ENCODE results near the gene HINFP.

The HINFP gene

GRCh38 chr11:119121008-119121810, at the start of gene HINFP:
Gene HINFP (plus strand): TSS chr11:119121580. CDS start chr11:119126945, 5,365 bp downstream.
- DNase-seq (ENCODE audit: low spot score) = peak; percentile 99

GRCh38 chr11:119077839-119078238, 43.5 kb upstream of the HINFP start:
- DNase-seq (ENCODE audit: low spot score) = no peak

DNA sequence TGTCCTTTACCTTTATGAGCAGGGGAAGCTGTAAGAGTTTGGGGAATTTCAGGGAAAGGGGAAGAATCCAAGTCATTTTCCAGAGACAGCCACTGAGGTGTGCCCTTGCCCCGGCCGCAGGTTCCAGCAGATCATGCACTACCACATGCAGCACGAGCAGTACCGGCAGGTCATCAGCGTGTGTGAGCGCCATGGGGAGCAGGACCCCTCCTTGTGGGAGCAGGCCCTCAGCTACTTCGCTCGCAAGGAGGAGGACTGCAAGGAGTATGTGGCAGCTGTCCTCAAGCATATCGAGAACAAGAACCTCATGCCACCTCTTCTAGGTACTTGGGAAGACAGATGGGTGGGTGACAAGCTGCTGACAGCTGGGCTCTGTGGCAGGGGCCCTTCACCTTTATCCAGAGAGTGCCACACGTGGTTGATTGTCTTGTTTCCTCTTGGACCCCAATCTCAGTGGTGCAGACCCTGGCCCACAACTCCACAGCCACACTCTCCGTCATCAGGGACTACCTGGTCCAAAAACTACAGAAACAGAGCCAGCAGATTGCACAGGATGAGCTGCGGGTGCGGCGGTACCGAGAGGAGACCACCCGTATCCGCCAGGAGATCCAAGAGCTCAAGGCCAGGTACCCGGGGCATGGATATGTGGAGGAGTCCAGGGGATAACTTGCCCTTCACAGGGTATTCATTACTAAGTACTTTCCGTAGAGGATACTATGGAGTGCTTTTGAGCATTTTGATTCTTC, 42.5 kb upstream of the HINFP start:
- no peak for DNase-seq (ENCODE audit: low spot score)

- no peak for DNase-seq (ENCODE audit: low spot score)
Measured at GRCh38 chr11:119081682-119082260, 39.6 kb upstream of the HINFP start.

- DNase-seq (ENCODE audit: low spot score) = peak; percentile 99
Measured at GRCh38 chr11:119084663-119085436, 36.5 kb upstream of the HINFP start, which contains the start of gene HMBS. Gene HMBS (plus strand): TSS chr11:119084881. CDS start chr11:119085034, 153 bp downstream.

GRCh38 chr11:119085437-119085847, 35.9 kb upstream of the HINFP start:
- DNase-seq (ENCODE audit: low spot score) = no peak

- DNase-seq (ENCODE audit: low spot score) = no peak
Measured at GRCh38 chr11:119087123-119087522, 34.3 kb upstream of the HINFP start.

DNA sequence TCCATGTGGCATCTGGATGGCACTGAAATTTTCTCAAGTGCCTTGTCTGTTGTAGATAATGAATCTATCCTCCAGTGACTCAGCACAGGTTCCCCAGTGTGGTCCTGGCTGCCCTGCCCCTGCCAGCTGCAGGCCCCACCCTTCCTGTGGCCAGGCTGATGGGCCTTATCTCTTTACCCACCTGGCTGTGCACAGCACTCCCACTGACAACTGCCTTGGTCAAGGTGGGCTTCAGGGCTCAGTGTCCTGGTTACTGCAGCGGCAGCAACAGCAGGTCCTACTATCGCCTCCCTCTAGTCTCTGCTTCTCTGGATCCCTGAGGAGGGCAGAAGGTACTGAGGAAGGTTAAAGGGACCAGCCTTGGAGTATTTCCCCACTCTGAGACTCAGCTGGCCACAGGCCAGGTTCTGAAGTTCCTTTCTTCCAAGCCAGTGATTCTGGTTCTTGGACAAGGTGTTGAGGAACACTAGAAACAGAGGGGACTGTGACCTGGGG, 33.6 kb upstream of the HINFP start:
- no peak for DNase-seq (ENCODE audit: low spot score)

GRCh38 chr11:119088406-119088805, 33.0 kb upstream of the HINFP start:
- DNase-seq (ENCODE audit: low spot score) = no peak

DNA sequence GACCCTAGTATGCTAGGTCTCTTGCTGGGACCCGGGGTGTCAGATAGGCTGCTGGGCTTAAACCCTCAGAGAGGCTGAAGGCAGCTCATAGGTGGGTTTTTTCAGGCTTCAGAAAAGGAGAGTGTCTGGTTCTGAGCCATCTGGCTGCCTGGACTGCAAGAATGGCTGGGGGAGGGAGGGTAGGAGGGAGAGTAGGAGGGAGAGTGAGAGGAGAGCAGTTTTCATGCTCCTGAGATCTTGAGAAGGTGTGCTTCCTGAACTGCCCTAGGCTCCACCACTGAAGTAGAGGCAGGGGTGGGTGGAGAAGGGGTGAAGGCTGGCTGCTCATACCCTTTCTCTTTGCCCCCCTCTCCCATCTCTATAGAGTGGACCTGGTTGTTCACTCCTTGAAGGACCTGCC, 32.1 kb upstream of the HINFP start:
- DNase-seq (ENCODE audit: low spot score) = no peak

DNA sequence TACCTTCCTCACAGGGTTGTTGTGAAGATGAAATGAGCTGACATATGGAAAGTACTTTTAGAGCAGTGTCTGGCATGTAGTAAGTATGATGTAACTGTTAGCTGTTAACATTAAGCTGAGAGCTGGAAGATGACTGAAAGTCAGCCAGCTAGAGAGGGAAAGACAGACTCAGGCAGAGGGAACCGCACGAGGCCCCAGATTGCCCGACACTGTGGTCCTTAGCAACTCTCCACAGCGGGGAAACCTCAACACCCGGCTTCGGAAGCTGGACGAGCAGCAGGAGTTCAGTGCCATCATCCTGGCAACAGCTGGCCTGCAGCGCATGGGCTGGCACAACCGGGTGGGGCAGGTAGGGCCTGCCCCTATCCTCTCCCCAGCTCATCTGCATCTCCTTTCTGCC, 30.2 kb upstream of the HINFP start:
- no peak for DNase-seq (ENCODE audit: low spot score)

GRCh38 chr11:119091966-119092879, 29.2 kb upstream of the HINFP start:
- no peak for DNase-seq (ENCODE audit: low spot score)

DNA sequence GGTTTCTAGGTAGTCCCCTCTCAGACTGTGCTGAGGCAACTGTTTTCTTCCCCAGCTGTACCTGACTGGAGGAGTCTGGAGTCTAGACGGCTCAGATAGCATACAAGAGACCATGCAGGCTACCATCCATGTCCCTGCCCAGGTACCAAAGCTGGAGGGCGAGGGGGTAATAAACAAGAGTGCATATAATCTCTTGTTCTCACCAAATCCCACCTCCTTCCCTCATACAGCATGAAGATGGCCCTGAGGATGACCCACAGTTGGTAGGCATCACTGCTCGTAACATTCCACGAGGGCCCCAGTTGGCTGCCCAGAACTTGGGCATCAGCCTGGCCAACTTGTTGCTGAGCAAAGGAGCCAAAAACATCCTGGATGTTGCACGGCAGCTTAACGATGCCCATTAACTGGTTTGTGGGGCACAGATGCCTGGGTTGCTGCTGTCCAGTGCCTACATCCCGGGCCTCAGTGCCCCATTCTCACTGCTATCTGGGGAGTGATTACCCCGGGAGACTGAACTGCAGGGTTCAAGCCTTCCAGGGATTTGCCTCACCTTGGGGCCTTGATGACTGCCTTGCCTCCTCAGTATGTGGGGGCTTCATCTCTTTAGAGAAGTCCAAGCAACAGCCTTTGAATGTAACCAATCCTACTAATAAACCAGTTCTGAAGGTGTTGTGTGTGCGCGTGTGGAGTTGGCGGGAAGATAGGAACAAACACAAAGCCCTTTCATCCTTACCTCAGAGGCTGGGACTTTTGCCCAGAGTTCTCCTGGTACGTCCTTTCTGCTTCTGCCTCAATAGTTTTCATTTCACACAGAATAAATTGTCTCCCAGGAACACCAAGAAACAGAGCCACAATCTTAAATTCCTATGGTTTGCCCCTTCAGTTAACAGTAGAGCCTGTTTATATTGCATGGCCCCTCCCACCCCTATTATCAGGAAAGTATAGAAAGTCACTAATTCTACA, 28.2 kb upstream of the HINFP start:
- no peak for DNase-seq (ENCODE audit: low spot score)

DNA sequence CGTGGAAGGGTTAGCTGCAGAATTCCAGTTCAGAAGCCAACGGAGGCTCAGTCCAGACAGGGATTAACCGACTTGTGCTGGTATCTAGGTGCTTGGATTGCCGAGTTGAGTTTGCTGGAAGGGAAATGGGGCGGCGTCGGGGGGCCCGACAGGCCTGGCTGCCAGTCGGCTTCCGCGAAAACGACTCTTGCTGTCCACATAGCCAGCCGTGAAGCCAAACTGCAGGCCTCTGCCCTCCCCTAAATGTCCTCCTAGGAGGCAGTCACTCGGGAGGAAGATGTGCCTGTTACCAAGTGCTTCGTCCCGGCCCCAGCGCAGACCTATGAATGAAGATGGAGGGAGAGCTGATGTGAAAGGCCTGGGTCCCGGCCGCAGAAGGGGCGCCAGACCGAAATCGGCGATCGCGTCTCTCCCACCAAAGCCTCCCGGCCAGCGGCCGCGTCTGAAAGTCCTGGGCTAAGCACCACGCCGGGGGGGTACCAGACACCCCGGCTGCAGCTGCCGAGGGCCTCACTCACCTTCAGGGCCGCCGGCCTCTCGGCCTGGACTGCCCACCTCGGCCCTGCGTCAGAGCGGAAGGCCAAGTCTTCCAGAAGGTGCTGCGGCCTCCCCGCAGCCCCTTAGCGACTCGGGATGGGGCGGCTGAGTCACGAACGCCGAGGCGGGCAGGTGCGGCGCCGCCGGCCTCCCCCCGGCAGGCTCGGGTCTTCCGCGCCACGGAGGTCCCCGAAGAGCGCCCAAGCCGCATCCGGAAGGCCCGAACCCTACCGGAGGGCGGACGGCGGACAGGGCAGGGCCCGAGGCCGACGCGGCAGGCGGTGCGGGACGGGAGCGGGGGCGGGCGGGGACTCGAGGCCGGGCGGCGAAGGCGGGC, 27.2 kb upstream of the HINFP start:
- DNase-seq (ENCODE audit: low spot score) = no peak

- DNase-seq (ENCODE audit: low spot score) = no peak
Measured at GRCh38 chr11:119094816-119095065, 26.6 kb upstream of the HINFP start.

DNA sequence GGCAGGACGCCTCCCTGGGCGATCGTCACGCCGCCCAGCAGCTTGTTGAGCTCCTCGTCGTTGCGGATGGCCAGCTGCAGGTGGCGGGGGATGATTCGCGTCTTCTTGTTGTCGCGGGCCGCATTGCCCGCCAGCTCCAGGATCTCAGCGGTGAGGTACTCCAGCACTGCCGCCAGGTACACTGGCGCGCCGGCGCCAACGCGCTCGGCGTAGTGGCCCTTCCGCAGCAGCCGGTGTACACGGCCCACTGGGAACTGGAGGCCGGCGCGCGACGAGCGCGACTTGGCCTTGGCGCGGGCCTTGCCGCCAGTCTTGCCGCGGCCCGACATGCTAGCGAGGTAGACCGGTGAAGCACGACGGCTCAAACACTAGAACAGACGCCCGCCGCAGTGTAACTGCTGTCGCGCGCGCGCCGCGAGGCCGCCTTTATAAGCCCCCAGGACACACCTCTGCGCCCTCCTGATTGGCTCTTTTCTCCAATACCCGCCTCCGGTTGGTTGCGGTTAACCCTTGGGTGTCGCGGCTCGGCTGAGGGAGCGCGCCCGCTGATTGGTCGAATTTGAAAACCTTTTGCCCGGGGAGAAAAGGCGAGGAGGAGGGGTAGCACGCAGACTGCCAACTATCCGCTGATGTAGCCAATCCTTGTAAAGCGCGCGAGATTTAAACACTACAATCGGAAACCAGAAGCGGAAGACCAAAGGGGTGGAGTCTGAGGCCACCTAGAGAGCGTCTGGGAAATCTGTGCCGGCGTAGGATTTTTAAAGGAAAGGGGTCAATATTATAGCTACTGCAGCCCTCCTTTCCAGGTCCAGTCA, 26.1 kb upstream of the HINFP start:
- DNase-seq (ENCODE audit: low spot score) = peak; percentile 99

- no peak for DNase-seq (ENCODE audit: low spot score)
Measured at GRCh38 chr11:119099711-119100110, 21.7 kb upstream of the HINFP start.
